GM19025 (cell line): ENCODE results near the gene CPSF4.
A peak's percentile ranks its signal among the peaks of the same experiment; 100 is the strongest.

Experiments used
- ATAC-seq: cut with Tn5 transposase; IDR thresholded peaks from one replicate; pipeline ENCODE4 v1.9.1; 2021; ENCODE audit warnings: mild to moderate bottlenecking, low read depth, moderate library complexity; ENCODE audit not compliant: unreplicated experiment

The CPSF4 gene

DNA sequence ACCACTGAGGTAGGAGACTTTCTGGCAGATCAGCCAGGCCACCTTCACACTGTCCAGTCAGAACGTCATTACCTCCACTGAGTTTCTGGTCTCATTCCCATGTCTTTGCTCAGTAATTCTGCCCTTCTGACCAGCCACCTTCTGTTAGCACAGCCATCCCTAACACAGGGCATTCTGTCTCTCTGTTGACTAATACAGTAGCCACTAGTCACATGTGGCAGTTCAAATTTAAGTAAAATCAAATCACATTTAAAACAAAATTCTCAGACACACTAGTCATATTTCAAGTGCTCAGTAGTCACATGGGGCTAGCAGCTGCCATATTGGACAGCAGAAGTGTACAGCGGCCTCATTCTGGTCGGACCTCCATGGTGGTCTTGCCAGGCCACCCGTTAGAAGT is 7.4 kb downstream of the CPSF4 start:
- no peak for ATAC-seq

DNA sequence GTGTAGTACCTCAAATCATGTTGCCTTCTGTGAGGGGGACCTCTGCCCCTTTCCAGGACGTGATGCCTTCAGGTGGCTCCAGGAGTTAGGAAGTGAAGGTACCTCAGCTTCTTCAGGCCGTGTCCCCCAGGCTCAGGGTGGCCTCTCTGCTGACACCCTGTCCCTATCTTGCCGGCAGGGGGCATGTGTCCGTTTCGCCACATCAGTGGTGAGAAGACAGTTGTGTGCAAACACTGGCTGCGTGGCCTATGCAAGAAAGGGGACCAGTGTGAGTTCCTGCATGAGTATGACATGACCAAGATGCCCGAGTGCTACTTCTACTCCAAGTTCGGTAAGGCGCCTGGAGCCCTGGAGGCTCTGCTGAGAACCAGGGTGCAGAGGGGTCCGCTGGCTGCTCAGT is 9.2 kb downstream of the CPSF4 start:
- ATAC-seq, result no peak

DNA sequence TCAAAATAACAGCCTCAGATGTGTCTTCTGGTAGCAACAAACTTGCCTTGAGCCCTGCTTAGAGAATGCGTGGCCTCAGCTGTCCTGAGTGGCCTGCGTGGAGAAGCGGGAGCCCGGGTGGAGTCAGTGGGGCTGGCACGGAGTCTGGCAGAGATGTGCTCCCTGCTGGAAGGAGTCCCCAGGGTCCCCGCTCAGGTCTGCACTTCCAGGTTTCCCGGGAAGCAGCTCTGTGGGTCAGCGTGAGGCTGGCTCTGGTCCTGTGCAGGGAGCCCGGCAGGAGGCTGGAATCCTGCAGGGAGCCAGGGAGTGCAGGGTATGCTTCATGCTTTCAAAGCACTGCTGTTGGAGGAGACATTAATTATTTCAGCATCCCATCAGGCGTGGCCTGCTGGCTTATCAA is 10.1 kb downstream of the CPSF4 start:
- no peak for ATAC-seq

DNA sequence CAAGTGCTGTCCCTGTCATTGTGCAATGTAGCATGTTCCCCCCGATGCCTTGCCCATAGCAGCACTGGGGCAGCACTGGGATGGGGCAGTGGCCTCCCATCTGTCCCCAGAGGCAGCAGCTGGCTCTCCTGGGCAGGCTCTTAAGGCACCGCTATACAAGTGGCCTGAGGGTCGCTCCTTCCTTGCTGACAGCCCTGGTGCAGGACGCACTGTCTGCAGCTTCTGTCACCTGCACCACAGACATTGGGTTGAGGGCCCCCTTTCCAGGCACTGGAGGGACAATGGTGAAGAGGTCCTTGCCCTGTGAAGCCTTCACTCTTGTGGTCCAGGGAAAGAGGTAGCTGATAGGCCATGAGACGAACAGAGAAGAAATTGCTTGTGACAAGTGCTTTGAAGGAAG is 10.6 kb downstream of the CPSF4 start:
- ATAC-seq, result no peak

DNA sequence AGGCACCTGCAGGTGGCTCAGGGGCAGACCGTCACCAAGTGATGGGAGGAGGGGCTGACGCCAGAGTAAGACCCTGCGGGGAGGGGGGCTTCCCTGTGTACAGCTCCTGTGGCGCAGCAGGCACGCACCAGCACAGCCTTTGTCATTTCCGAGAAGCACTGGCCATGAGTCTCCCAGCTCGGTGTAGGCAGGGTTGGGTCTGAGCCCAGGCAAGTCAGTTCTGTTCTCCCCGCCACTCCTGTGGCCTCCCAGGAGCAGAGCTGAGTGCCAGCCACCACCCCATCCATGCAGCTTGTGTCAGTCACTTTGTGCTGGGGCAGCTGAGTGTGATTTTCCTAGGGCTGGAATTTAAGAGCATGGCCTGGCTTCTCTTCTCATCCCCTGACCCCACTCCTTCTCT is 13.2 kb downstream of the CPSF4 start:
- ATAC-seq, result no peak

DNA sequence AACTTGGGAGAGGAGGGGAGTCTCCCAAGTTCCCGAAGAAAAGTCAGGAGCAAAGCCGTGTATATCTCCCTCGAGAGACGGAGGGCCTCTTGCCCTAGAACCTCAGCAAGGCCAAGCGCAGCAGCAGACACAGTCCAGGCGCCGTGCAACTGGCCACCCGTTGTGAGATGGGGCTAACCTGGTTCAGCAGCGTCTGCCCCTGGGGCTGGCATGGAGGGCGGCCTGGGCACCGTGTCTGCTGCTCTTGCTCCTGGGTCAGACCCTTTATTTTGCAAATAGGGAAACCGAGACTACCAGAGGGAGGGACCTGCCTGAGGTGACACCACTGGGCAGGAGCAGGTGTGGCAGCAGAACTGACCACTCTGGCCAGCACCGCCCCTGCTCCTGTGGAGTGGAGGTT is 13.8 kb downstream of the CPSF4 start:
- ATAC-seq, result no peak

DNA sequence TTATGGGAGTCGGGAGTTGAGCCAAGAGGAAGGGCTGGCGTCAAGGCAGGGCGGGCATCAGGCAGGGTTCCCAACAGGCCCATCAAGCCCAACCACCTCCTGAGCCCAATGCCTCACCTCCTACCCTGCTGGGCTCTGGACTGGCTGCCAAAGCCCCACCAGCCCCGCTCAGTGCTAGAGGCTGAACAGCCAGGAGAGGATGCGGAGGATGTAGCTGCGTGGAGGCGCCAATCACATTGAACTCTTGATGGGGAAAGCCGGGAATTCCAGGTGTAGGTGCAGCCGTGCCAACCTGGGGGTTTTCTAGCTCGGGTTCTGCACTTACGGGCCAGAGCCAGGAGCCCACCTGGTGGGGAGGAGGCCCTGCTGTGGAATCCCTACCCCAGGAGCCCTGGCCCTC is 14.4 kb downstream of the CPSF4 start:
- no peak for ATAC-seq

DNA sequence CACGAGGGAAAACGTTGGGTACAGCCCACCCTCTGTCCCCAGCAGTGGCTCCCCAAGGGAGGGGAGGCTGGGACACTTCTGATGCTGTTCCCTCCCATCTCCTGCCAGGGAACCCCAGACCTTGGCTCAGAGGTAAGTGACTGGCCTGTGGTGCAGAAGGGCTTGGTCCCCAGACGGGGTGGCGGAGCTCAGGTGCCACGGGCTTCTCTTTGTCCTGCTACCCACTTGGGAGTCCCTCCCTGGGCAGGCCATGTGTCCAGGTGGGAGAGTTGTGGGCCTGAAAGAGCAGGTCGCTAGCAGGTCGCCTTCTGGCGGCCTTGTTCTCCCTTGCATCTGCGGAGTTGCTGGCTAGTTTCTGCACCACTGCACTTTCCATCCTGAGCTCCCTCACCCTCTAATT is 17.1 kb downstream of the CPSF4 start:
- ATAC-seq, result no peak

DNA sequence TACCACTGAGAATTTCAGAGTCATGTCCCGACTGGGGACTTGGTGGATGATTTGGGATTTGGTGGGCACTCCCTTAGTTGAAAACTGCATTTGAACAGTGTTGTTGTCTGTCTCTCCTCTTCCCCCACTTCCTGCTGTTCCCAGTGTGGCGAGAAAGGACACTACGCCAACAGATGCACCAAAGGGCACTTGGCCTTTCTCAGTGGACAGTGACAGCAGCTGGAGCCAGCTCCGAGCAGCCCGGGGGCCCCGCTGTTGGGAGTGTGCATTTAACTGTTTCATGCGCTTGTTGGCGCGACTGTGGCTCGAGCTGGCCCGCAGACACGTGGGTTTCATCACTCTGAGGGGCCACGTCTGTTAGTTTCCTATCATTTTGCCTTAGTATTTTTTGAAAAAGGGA is 17.5 kb downstream of the CPSF4 start:
- no peak for ATAC-seq

DNA sequence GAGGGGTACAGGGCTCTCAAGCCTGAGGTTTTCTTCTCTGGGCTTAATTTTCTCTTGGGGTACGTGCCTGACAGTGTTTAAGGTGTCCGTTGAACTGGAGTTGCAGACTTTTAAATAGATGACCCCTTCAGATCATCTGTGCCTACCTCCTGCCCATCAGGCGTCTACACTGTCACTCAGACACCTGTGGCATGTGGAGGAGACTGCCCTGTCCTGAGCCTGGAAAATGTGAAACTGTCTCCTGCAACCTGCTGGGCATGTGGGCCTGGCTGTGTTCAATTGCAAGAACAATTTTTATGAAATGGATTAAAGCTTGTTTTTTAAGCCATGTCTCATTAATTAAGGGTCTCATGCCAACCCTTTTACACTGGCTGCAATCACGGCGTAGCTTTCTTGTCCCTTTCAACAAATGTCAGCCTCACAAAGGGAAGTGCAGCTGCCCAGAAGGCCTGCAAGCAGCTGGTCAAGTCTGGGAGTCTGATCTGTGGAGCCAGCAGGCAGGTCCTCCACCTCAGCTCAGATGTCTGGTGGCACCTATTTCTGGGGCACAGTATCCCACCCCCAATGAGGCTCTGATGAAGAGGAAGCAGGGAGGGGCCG is 18.4 kb downstream of the CPSF4 start:
- ATAC-seq, result no peak

DNA sequence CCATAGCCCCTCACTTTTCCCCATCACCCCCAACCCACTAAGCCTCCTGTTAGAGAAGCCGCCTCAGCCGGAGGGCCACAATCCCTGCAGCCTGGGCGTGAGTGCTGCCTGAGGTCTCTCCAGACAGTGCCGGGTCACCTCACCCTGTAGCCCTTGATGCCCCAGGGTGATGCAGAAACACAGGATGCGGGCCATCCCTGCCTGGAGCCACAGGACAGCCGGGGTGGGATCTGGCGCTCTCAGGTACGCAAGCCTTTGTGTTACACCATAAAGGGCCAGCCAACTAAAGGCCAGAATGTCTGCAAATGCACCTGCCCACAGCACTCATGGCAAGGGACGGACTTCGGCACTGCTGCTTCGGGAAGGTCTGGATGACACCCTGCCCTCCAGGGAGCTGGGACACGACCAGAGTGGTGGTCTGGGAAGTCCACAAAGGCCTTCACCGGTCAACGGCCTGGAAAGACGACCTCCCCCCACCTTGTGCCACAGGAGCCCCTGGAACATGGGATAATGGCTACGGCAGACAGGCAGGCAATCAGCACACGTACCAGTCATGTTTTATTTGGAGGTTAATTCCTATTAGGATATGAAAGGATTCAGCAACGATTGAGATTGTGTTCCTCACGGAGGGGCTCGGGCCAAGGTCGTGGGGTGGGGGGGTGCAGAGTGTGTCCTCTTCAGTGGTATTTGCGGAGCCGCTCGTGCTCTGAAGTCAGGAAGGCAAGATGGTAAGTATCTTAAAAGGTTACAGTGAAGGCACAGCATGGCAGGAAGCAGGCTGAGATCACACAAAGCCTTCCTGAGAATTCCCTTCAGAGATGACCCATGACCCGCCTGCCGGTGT is 19.1 kb downstream of the CPSF4 start:
- no peak for ATAC-seq

DNA sequence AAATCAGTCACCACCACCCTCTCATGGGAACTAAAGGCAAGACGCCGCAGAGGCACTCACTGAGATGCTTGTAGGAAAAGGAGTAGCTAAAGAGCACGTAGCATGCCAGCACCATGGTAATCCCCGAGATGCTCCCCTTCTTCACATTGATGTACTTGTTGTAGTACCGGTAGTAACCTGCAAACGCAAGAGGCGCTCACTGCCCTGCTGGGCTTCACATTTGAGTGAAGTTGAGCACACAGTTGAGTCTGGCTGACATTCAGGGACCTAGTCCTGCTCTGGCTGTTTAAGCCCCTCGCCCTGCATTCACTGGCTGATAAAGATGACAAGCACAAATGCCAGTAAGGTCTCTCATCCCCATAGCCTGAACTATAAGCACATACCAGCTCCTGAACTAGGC is 20.3 kb downstream of the CPSF4 start:
- no peak for ATAC-seq

DNA sequence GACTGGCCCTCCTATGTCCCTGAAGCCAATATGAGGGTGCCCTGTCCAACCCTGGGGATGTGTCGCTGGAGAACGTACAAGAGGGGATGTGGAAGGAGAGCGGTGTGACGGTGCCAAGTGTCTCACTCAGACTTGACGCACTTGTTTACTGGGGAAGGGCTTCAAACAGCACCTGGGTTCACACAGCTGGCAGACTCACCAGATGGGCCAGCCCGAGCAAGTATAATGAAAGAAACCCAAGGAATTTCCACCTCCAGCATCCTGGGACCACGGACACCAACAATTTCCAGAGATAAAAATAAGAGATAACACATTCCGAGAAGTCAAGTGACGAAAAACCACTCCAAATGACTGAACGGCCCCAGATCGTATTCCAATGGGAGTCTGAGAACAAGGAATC is 21.9 kb downstream of the CPSF4 start:
- no peak for ATAC-seq

DNA sequence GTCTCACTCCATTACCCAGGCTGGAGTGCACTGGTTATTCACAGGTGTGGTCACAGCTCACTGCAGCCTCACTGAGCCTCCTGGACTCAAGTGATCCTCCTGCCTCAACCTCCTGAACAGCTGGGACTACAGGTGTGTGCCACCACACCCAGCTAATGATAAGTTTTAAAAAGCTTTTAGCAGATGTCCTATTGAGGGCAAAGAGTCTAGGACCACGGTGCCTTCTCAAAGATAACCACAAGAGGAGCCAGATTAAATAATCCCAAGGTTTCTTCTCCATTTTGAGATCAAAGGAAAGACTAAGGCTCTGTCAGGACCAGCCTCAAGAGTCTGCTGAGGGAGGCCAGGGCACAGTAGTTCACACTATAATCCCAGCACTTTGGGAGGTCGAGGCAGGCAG is 22.5 kb downstream of the CPSF4 start:
- no peak for ATAC-seq

DNA sequence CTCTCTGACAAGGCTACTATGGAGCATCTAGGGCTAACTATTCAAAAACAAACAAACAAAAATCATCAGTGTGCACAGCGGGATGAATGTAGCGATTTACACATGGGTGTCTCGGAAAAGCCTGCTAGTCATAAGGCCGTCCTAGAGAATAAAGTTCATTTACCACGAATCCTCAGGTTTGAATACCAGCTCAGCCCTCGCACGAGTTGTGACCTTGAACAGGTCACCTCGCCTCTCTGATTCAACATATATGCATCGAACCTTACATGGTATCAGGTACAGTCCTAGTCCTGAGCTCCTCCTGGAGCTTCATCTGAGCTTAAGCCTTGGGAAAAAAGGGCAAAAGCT is 26.7 kb downstream of the CPSF4 start:
- no peak for ATAC-seq

DNA sequence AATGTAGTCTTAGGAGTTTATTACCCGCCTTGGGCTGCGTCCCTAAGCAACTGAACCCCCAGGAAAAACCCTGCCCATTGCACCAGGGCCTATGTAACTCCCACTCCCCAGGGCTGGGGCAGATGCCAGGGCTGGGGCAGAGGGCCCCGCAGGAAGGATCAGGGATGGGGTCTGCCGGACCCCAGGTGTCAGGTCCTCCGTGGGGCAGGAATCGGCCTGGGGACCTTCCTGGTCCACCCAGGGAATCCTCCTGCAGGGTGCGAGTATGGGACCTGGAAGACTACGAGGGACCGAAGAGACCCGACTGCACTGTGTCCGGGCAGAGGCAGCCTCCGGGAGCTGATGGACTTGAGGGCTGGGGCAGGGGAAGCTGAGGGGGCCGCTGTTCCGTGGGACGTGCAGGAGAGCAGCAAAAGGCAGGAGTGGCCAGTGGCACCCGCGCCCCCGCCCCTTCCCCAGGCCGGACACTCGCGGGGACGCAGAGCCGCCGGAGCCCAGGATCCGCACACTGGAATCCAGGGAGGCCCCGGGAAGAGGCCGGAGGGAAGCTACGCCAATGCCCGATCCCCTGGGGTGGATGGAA is 29.7 kb downstream of the CPSF4 start:
- no peak for ATAC-seq

DNA sequence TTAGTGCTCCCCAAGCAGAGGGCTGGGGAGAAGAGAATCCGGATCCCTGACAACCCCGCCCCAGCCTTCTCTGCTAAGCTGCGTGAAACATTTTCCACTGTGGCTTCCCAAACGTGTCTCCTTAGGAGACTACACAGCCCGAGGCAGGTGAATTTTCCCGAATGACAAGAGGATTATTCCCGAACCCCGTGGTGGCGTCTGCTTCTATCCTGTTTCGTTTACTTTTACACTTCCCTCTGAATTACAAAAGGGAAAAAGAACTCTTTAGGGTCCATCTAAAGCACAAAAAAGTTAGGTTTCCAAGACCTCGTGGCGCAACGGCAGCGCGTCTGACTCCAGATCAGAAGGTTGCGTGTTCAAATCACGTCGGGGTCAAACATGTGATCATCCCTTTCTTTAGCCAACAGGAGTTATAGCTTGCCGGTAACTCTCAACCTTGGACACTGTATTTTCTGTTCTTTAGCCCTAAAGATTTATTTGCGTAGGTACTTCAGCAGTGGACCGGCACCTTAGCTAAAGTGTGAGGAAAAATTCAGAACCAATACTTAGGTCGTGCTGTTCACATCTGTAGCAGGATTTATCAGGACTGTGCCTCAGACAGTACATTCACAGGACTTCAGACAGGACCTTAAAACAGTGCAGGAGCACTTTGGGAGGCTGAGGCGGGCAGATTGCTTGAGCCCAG is 30.8 kb downstream of the CPSF4 start:
- ATAC-seq, result no peak

DNA sequence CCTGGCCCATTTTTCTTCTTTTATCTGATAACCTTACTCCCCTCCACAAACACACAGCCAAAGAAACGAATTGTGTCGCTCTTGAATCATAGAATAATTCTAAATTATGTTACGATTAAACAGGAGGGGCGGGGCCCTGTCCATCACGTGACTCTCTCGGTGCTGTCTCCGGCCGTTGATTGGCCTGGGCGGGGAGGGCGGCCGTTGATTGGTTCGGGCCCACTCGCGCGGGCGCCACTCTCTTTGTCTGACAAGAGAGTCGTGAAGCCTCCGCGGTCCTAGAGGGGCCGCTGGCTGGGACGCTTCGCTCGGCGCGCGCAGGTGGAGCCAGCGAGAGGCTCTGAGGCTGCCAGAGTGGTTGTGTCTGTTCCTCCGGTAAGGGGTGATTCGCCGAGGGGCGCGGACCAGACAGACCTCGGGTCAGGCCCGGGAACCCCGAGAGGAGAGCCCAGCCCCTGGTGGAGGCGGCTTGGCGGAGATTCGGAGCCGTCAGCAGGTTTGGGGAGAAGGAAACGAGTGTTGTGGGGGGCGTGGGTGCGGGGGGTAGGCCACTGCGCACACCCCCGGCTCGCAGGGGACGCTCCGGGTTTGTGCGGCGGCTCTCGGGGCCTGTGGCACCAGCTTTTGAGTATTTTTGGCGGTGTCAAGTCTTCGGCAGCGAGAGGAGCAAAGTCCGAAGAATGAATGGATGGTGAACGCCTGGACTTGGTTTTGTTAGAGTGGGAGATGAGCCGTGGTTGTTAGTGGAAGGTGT is 34.0 kb downstream of the CPSF4 start, which contains the start of gene ZNF789:
TSS of gene ZNF789 (plus strand) at position 330 of the 754 bp plus-strand sequence. CDS start 3,567 bp downstream, outside the sequence.
- ATAC-seq, result peak; percentile 98

DNA sequence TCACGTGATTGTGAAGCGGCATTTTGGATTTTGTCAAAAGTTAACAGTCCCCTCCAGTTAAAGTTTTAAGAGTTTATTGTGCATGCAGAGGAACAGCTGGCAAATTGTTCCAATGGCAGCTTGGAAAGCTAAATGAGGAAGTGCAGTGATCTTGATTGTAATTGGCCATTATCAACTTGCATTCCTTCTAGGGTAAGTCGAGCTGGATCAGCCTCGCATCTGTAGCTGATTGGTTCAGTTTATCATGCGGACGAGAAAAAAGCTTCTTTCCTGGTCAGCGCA is 34.5 kb downstream of the CPSF4 start:
- ATAC-seq, result no peak

DNA sequence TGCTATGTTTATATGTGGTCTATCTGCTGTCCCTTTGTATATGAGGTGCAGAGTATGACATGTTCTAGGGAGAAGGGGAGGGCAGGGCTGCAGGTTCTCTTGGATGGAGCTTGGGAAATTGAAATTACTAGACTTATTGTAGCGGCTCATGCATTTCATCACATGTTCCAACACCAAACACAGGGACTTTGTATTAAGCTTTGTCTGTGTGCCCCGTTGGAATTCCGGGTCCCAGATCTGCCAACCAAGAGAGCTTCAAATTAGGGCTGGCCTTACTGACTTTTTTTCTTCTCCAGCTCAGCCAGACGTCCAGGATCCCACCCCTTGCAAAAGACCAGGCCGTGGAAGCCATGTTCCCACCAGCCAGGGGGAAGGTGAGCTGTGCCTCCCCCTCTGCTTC is 37.4 kb downstream of the CPSF4 start:
- no peak for ATAC-seq
